Stimulated activated CD8-positive, alpha-beta memory T cell treated with anti-CD3 and anti-CD28 coated beads, Interleukin-12 subunit alpha, Interleukin-12 subunit beta, amount 100 ng/mL, for 24 hours (primary cell): ENCODE data around the gene FNTB.
"Not testable (repeated sequence)": the region's sequence is repeated elsewhere in the genome, so short reads cannot be mapped to it uniquely, and the experiment has no call there.

Source experiments
- DNase-seq: peaks from one replicate; pipeline ENCODE4 v3.0.0-alpha.2; 2020; ENCODE audit errors: extremely low read depth

FNTB gene

GRCh38 chr14:65015391-65015790 is 28.7 kb downstream of the FNTB start:
- DNase-seq: no peak

GRCh38 chr14:65016471-65016870 is 29.8 kb downstream of the FNTB start:
- no peak for DNase-seq

GRCh38 chr14:65019944-65020566 is 33.4 kb downstream of the FNTB start:
- no peak for DNase-seq

- no peak for DNase-seq
Observed at GRCh38 chr14:65024957-65025356, 38.3 kb downstream of the FNTB start.

- no peak for DNase-seq
Observed at GRCh38 chr14:65025818-65026217, 39.1 kb downstream of the FNTB start.

GRCh38 chr14:65026526-65026925 is 39.8 kb downstream of the FNTB start:
- no peak for DNase-seq

GRCh38 chr14:65027127-65027799 is 40.6 kb downstream of the FNTB start:
- no peak for DNase-seq

- no peak for DNase-seq
Observed at GRCh38 chr14:65028937-65029336, 42.2 kb downstream of the FNTB start.

- not testable (repeated sequence) for DNase-seq
Observed at GRCh38 chr14:65031321-65031720, 44.6 kb downstream of the FNTB start.

GRCh38 chr14:65032319-65032718 is 45.6 kb downstream of the FNTB start:
- no peak for DNase-seq

GRCh38 chr14:65033181-65033580 is 46.5 kb downstream of the FNTB start:
- DNase-seq: no peak

- DNase-seq: no peak
Observed at GRCh38 chr14:65034021-65034420, 47.3 kb downstream of the FNTB start.

GRCh38 chr14:65035049-65035448 is 48.4 kb downstream of the FNTB start:
- no peak for DNase-seq

- no peak for DNase-seq
Observed at GRCh38 chr14:65038966-65039365, 52.3 kb downstream of the FNTB start.

- DNase-seq: no peak
Observed at GRCh38 chr14:65040666-65041433, 54.2 kb downstream of the FNTB start.

- DNase-seq: no peak
Observed at GRCh38 chr14:65041434-65041915, 54.8 kb downstream of the FNTB start.

GRCh38 chr14:65042296-65042695 is 55.6 kb downstream of the FNTB start:
- DNase-seq: no peak

GRCh38 chr14:65042731-65043372 is 56.2 kb downstream of the FNTB start:
- no peak for DNase-seq

- DNase-seq: no peak
Observed at GRCh38 chr14:65043893-65044595, 57.3 kb downstream of the FNTB start.

- no peak for DNase-seq
Observed at GRCh38 chr14:65044596-65044959, 57.9 kb downstream of the FNTB start.

- DNase-seq: no peak
Observed at GRCh38 chr14:65045006-65045405, 58.3 kb downstream of the FNTB start.

- DNase-seq: no peak
Observed at GRCh38 chr14:65045709-65046108, 59.0 kb downstream of the FNTB start.
